HG03159 (cell line): ENCODE results near the gene SND1.
A peak's percentile ranks its signal among the peaks of the same experiment; 100 is the strongest.

Source experiments
- ATAC-seq: cut with Tn5 transposase; IDR thresholded peaks from one replicate; pipeline ENCODE4 v1.9.1; 2021; ENCODE audit warnings: mild to moderate bottlenecking, moderate library complexity; ENCODE audit not compliant: unreplicated experiment

Gene SND1

GRCh38 chr7:127764681-127765080, 112.7 kb downstream of the SND1 start:
- ATAC-seq: no peak

GRCh38 chr7:127765150-127765549, 113.2 kb downstream of the SND1 start:
- peak; percentile 57 for ATAC-seq

- no peak for ATAC-seq
Measured at GRCh38 chr7:127766831-127767459, 115.0 kb downstream of the SND1 start.

- ATAC-seq: no peak
Measured at GRCh38 chr7:127768241-127768640, 116.2 kb downstream of the SND1 start.

GRCh38 chr7:127769137-127769536, 117.1 kb downstream of the SND1 start:
- no peak for ATAC-seq

- no peak for ATAC-seq
Measured at GRCh38 chr7:127769696-127770400, 117.9 kb downstream of the SND1 start.

- ATAC-seq: no peak
Measured at GRCh38 chr7:127770885-127771284, 118.9 kb downstream of the SND1 start.

GRCh38 chr7:127771707-127772106, 119.7 kb downstream of the SND1 start:
- peak; percentile 50 for ATAC-seq

- no peak for ATAC-seq
Measured at GRCh38 chr7:127776776-127777386, 124.9 kb downstream of the SND1 start.

GRCh38 chr7:127780489-127780888, 128.5 kb downstream of the SND1 start:
- ATAC-seq: no peak

GRCh38 chr7:127781081-127781480, 129.1 kb downstream of the SND1 start:
- ATAC-seq: no peak

- no peak for ATAC-seq
Measured at GRCh38 chr7:127782075-127782474, 130.1 kb downstream of the SND1 start.

GRCh38 chr7:127782654-127783559, 130.9 kb downstream of the SND1 start:
- ATAC-seq: peak; percentile 93

GRCh38 chr7:127786184-127786583, 134.2 kb downstream of the SND1 start:
- no peak for ATAC-seq

- no peak for ATAC-seq
Measured at GRCh38 chr7:127789031-127789430, 137.0 kb downstream of the SND1 start.

- ATAC-seq: no peak
Measured at GRCh38 chr7:127791446-127792189, 139.6 kb downstream of the SND1 start.

GRCh38 chr7:127792528-127793342, 140.7 kb downstream of the SND1 start:
- no peak for ATAC-seq

- ATAC-seq: peak; percentile 69
Measured at GRCh38 chr7:127793582-127793981, 141.6 kb downstream of the SND1 start.

- ATAC-seq: no peak
Measured at GRCh38 chr7:127794136-127794535, 142.1 kb downstream of the SND1 start.

GRCh38 chr7:127794551-127794950, 142.6 kb downstream of the SND1 start:
- ATAC-seq: no peak
